Calu3 (cell line): Measurements from ENCODE around the gene RAD23A. TPM values are rescaled to one million over a fixed set of nuclear protein-coding genes. Genes with fewer than 3 reads are reported as not detected.

Experiments
- BruUV-seq: library from RNA; stranded (reverse); fragments of 400-500 nt; replicated peaks from 2 replicates; lab custom pipeline; 2021; lab: Mats Ljungman, UMichigan
- CTCF ChIA-PET: fragments of 300-600 bp; sonication (Branson Sonifier 250); formaldehyde crosslinking; loops from one replicate; lab custom pipeline; 2022; ENCODE audit warnings: antibody characterized with exemption; lab: Charles Lee
- DNase-seq: peaks from one replicate; pipeline ENCODE4 v3.0.0; 2022
- H3K27ac Mint-ChIP-seq: one replicate; pipeline ENCODE4 v1.8.0; 2022; ENCODE audit warnings: mixed read lengths; ENCODE audit not compliant: unreplicated experiment
- H3K27me3 Mint-ChIP-seq: one replicate; pipeline ENCODE4 v1.8.0; 2022; ENCODE audit warnings: mixed read lengths; ENCODE audit not compliant: unreplicated experiment
- H3K36me3 Mint-ChIP-seq: one replicate; pipeline ENCODE4 v1.8.0; 2022; ENCODE audit warnings: mild to moderate bottlenecking, moderate library complexity, mixed read lengths; ENCODE audit not compliant: insufficient read depth, unreplicated experiment
- H3K4me1 Mint-ChIP-seq: one replicate; pipeline ENCODE4 v1.8.0; 2022; ENCODE audit warnings: mild to moderate bottlenecking, low read depth, mixed read lengths; ENCODE audit not compliant: unreplicated experiment
- H3K4me3 Mint-ChIP-seq: one replicate; pipeline ENCODE4 v1.8.0; 2022; ENCODE audit warnings: mild to moderate bottlenecking, low read depth, moderate library complexity, mixed read lengths; ENCODE audit not compliant: unreplicated experiment
- H3K9me3 Mint-ChIP-seq: one replicate; pipeline ENCODE4 v1.8.0; 2022; ENCODE audit warnings: low read depth, mixed read lengths; ENCODE audit not compliant: unreplicated experiment
- intact Hi-C: fragments of 100-400 bp; cut with micrococcal nuclease; formaldehyde crosslinking; loops from one replicate; pipeline ENCODE4 v1.10.0; 2022; ENCODE audit not compliant: unreplicated experiment
- total RNA-seq: library from RNA; stranded (reverse); gene quantifications from 2 replicates; pipeline ENCODE4 v1.2.3, GENCODE V29; 2022
- TF ChIP-seq, protein P1 (sequence below): fragments of 200-600 bp; IDR thresholded peaks from one replicate; pipeline ENCODE4 v1.8.0; 2022; ENCODE audit warnings: antibody characterized with exemption; ENCODE audit not compliant: unreplicated experiment

RAD23A gene
- total RNA-seq, 1 experiment from 2014 or later = 110 TPM

DNA sequence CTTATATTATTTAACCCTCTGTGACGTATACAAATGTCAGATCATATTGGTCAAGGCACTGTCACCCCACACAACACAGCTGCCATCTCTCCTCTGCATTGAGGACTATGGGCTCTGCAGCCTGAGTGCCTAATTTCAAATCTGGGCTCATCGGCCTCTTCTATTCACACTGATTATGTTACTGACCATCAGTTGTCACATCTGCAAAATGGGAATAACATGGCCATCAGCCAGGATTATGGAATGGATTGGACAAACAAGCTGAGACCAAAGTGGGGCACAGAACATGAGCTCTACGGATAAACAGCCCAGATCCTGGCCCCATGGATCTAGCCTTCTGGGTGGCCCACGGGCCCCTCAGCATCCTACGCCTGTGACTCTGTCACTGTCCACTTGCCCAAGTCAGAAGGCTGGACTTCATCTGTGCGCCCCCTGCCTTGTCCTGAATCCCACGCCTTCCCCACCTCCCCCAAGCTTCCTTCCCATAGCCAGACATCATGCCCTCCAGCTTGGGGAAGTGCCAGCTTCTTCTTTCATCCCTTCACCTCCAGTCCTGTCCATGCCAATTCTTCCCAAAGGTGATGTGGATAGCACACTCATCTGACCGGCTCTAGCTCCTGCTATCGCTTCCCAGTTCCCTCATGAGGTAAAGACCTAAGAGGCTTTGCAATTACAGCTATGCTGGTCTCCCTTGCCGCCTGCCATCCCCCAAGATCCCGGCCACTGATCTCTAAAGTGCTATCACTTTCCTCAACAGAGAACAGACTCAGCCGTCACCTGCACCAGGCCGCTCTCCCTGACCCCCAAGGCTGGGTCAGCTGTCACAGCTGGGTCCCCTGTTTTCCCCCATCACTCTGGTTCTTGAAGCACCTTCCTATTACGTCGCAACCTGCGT is 13.0 kb upstream of the RAD23A start:
- H3K9me3 Mint-ChIP-seq = no peaks in the 10 kb centered on the region
- TF ChIP-seq, protein P1, sequence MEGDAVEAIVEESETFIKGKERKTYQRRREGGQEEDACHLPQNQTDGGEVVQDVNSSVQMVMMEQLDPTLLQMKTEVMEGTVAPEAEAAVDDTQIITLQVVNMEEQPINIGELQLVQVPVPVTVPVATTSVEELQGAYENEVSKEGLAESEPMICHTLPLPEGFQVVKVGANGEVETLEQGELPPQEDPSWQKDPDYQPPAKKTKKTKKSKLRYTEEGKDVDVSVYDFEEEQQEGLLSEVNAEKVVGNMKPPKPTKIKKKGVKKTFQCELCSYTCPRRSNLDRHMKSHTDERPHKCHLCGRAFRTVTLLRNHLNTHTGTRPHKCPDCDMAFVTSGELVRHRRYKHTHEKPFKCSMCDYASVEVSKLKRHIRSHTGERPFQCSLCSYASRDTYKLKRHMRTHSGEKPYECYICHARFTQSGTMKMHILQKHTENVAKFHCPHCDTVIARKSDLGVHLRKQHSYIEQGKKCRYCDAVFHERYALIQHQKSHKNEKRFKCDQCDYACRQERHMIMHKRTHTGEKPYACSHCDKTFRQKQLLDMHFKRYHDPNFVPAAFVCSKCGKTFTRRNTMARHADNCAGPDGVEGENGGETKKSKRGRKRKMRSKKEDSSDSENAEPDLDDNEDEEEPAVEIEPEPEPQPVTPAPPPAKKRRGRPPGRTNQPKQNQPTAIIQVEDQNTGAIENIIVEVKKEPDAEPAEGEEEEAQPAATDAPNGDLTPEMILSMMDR = no peak

GRCh38 chr19:12933287-12934072 is 12.2 kb upstream of the RAD23A start, which contains the start of gene FARSA:
TSS of gene FARSA (minus strand) at chr19:12933711. CDS start at chr19:12933696, 15 bp downstream.
- TSS peak; percentile 64 for BruUV-seq
- Mint-ChIP-seq H3K9me3 (no peaks in the 10 kb centered on the region), H3K27me3 (no peaks in the 10 kb centered on the region), H3K4me3 (peak within 1 kb of the TSS; percentile 90), H3K4me1 (peaks cover 16% of the 10 kb centered on the region), H3K36me3 (peaks cover 50% of the 10 kb centered on the region), H3K27ac (peak within 1 kb of the TSS; percentile 72)
- peak; percentile 74 for DNase-seq
- intact Hi-C loops = no loop called here
- CTCF ChIA-PET = no interaction called here
- TF ChIP-seq, protein P1 = no peak

More for the DNA sequence above, 13.0 kb upstream of the RAD23A start:
- no peak for DNase-seq
- H3K4me1 Mint-ChIP-seq = peaks cover 15% of the 10 kb centered on the region
- CTCF ChIA-PET = interaction anchor here (0.6 to 0.7 kb wide), 2 partner anchors 10 to 175 kb away, joined by 4 to 9 read pairs; no protein-coding TSS in a partner anchor
- intact Hi-C loops = no loop called here
- no peaks in the 10 kb centered on the region for H3K27me3 Mint-ChIP-seq
- peak overlapping the region; percentile 90 for H3K4me3 Mint-ChIP-seq
- peaks cover 48% of the 10 kb centered on the region for H3K36me3 Mint-ChIP-seq
- BruUV-seq = no TSS peak
- H3K27ac Mint-ChIP-seq = peak overlapping the region; percentile 72

DNA sequence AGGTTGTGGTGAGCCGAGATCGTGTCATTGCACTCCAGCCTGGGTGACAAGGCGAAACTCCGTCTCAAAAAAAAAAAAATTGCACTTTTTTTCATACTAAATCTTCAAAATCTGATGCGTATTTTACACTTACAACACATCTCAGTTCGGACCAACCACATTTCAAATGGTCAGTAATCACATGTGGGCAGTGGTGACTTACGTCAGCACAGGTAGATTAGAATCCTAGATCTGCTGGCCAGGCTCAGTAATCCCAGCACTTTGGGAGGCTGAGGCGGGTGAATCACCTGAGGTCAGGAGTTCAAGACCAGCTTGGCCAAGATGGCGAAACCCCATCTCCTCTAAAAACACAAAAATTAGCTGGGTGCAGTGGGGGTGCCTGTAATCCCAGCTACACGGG is 10.6 kb upstream of the RAD23A start:
- intact Hi-C loops = no loop called here
- TF ChIP-seq, protein P1 = no peak
- no TSS peak for BruUV-seq
- Mint-ChIP-seq H3K27ac (no peak overlapping the region), H3K4me3 (no peak overlapping the region), H3K9me3 (no peaks in the 10 kb centered on the region), H3K36me3 (peaks cover 51% of the 10 kb centered on the region), H3K4me1 (peaks cover 16% of the 10 kb centered on the region), H3K27me3 (no peaks in the 10 kb centered on the region)
- no peak for DNase-seq
- CTCF ChIA-PET = interaction anchor here (0.7 kb wide), 1 partner anchor 212 kb away, joined by 3 read pairs; no protein-coding TSS in a partner anchor

- no peak for DNase-seq
- Mint-ChIP-seq H3K27me3 (no peaks in the 10 kb centered on the region), H3K4me1 (peaks cover 16% of the 10 kb centered on the region), H3K36me3 (peaks cover 64% of the 10 kb centered on the region), H3K27ac (no peak overlapping the region), H3K9me3 (no peaks in the 10 kb centered on the region), H3K4me3 (no peak overlapping the region)
- no TSS peak for BruUV-seq
- TF ChIP-seq, protein P1 = no peak
- intact Hi-C loops = no loop called here
- CTCF ChIA-PET = no interaction called here
Measured at GRCh38 chr19:12936582-12936981, 9.1 kb upstream of the RAD23A start.
